ENCODE results near the gene HOXC12. TPM values are rescaled to one million over a fixed set of nuclear protein-coding genes. Genes with fewer than 3 reads are reported as not detected.

The HOXC12 gene
- total RNA-seq, 6 experiments from 2014 or later = not detected

- ATAC-seq (no peak), DNase-seq (no peak)
- intact Hi-C loops (cut with DNase I) = no loop called here
Measured at GRCh38 chr12:53988541-53989226, 34.0 kb downstream of the HOXC12 start.

GRCh38 chr12:53989227-53990113, 34.8 kb downstream of the HOXC12 start:
- H3K27ac ChIP-seq = no peak overlapping the region
- H3K4me3 ChIP-seq = no peak overlapping the region
- no peaks in the 10 kb centered on the region for H3K9me3 ChIP-seq
- DNase-seq = no peak
- intact Hi-C loops (cut with DNase I) = no loop called here
- peaks cover 5 to 71% of the 10 kb centered on the region in 2 donors for H3K27me3 ChIP-seq
- H3K36me3 ChIP-seq = no peaks in the 10 kb centered on the region
- 4% methylated on average over 25 of the region's 28 CpGs for WGBS (ENCODE audit: insufficient coverage, low coverage, low lambda C conversion rate, missing lambda C conversion rate)
- peaks cover 0 to 9% (median 2%) of the 10 kb centered on the region in 4 donors for H3K4me1 ChIP-seq
- ATAC-seq = peak in 2 of 4 donors; percentile 32 to 37
- TF ChIP-seq CTCF (IDR thresholded peaks at IDR 0.05) (peak; percentile 28 to 47 (median 40)), POLR2A (IDR thresholded peaks at IDR 0.05) (no peak)

More at GRCh38 chr12:53988541-53989226, 34.0 kb downstream of the HOXC12 start:
- H3K27ac ChIP-seq = no peak overlapping the region
- peaks cover 0 to 4% (median 0%) of the 10 kb centered on the region in 4 donors for H3K4me1 ChIP-seq
- peaks cover 11 to 71% of the 10 kb centered on the region in 2 donors for H3K27me3 ChIP-seq
- no peak for TF ChIP-seq CTCF (IDR thresholded peaks at IDR 0.05)
- TF ChIP-seq POLR2A (IDR thresholded peaks at IDR 0.05) = no peak
- H3K4me3 ChIP-seq = no peak overlapping the region
- H3K36me3 ChIP-seq = no peaks in the 10 kb centered on the region
- H3K9me3 ChIP-seq = no peaks in the 10 kb centered on the region
- WGBS (ENCODE audit: insufficient coverage, low coverage, low lambda C conversion rate, missing lambda C conversion rate) = 12% methylated on average over 5 of the region's 5 CpGs

- intact Hi-C loops (cut with DNase I) = no loop called here
- no peak for ATAC-seq
Measured at GRCh38 chr12:53990311-53991076, 35.8 kb downstream of the HOXC12 start.

More at GRCh38 chr12:53990311-53991076, 35.8 kb downstream of the HOXC12 start:
- no peak for DNase-seq
- Histone ChIP-seq H3K4me1 (peaks cover 0 to 20% (median 2%) of the 10 kb centered on the region in 4 donors), H3K27ac (no peak overlapping the region), H3K9me3 (no peaks in the 10 kb centered on the region), H3K36me3 (no peaks in the 10 kb centered on the region), H3K4me3 (no peak overlapping the region), H3K27me3 (peaks cover 8 to 72% of the 10 kb centered on the region in 2 donors)
- TF ChIP-seq CTCF (IDR thresholded peaks at IDR 0.05) = no peak
- 4% methylated on average over 14 of the region's 27 CpGs for WGBS (ENCODE audit: insufficient coverage, low coverage, low lambda C conversion rate, missing lambda C conversion rate)

Measured in right lobe of liver (tissue), 6 donors.